KOPT-K1 (cell line): Measurements from ENCODE around the gene SNX19.

ENCODE experiments used
- H3K27ac ChIP-seq: fragments of 200-600 bp; sonication (generic); 2 replicates; pipeline ENCODE4 v1.5.1; 2016; ENCODE audit warnings: antibody characterized with exemption, mild to moderate bottlenecking, low read depth, low read length; ENCODE audit not compliant: poor library complexity, severe bottlenecking
- H3K36me3 ChIP-seq: fragments of 200-600 bp; sonication (generic); 2 replicates; pipeline ENCODE4 v1.5.1; 2017; ENCODE audit warnings: antibody characterized with exemption, mild to moderate bottlenecking, low read length, moderate library complexity; ENCODE audit not compliant: insufficient read depth
- H3K9me3 ChIP-seq: fragments of 200-600 bp; sonication (generic); 2 replicates; pipeline ENCODE4 v1.5.1; 2017; ENCODE audit warnings: antibody characterized with exemption, low read length, mild to moderate bottlenecking; ENCODE audit not compliant: insufficient read depth, poor library complexity, severe bottlenecking

SNX19 gene

GRCh38 chr11:130848361-130849214, 67.7 kb downstream of the SNX19 start:
- Histone ChIP-seq H3K36me3 (no peaks in the 10 kb centered on the region), H3K27ac (no peak overlapping the region), H3K9me3 (no peaks in the 10 kb centered on the region)

- Histone ChIP-seq H3K27ac (no peak overlapping the region), H3K9me3 (no peaks in the 10 kb centered on the region), H3K36me3 (no peaks in the 10 kb centered on the region)
Measured at GRCh38 chr11:130847517-130847916, 68.8 kb downstream of the SNX19 start.

DNA sequence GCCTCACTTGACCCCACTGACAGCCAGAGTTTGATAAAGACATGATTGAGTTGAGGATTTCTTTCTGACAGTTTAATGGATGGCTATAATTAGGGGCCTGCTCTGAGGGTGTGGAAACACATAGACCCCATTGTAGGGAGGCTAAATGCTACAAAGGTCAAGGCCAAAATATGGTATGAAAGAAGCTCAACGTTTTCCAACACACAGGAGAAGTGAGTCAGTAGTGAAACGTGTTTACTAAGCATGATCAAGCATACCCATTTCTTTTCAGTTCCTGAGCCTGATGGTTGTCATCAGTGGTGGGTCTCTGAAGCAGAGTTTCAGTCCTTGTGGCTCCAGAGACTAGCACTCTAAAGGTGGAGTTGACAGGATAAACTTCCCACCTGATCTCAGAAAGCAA, 69.7 kb downstream of the SNX19 start:
- Histone ChIP-seq H3K9me3 (no peaks in the 10 kb centered on the region), H3K27ac (no peak overlapping the region), H3K36me3 (no peaks in the 10 kb centered on the region)

GRCh38 chr11:130842001-130842400, 74.3 kb downstream of the SNX19 start:
- no peak overlapping the region for H3K27ac ChIP-seq
- peaks cover 19% of the 10 kb centered on the region for H3K9me3 ChIP-seq
- no peaks in the 10 kb centered on the region for H3K36me3 ChIP-seq

GRCh38 chr11:130840679-130841078, 75.6 kb downstream of the SNX19 start:
- Histone ChIP-seq H3K27ac (no peak overlapping the region), H3K9me3 (peaks cover 24% of the 10 kb centered on the region), H3K36me3 (no peaks in the 10 kb centered on the region)

DNA sequence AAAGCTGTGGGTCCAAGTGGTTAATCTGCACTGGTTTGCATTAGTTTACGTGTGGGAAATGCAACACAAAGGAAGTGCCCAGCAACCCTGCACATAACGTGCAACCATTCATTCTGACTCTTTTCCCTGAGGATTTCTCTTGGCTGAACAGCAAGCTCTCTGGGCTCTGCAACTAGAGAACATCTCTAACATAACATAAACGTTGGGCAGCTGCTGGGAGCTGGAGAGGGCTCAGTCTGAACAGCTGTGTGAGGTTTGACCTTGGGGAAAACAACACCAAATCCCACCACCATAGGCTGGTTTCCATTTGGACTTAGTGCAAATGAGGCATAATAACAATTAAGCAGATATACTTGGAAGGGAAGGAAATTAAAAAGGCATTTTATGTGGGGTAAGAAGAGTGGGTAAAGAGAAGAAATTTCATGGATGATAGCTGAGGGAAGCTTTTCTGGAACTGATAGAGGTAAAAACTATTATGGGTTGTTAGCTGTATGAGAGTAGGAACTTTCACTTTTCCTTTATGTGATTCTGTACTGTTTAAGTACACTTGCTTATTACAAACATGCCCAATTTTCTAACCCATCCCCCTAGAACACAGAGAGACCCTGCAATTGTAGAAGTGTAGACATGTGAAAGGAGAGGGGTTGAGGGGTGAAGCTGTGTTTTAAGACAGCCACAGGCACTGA, 76.2 kb downstream of the SNX19 start:
- H3K27ac ChIP-seq = no peak overlapping the region
- H3K36me3 ChIP-seq = no peaks in the 10 kb centered on the region
- H3K9me3 ChIP-seq = peaks cover 24% of the 10 kb centered on the region

DNA sequence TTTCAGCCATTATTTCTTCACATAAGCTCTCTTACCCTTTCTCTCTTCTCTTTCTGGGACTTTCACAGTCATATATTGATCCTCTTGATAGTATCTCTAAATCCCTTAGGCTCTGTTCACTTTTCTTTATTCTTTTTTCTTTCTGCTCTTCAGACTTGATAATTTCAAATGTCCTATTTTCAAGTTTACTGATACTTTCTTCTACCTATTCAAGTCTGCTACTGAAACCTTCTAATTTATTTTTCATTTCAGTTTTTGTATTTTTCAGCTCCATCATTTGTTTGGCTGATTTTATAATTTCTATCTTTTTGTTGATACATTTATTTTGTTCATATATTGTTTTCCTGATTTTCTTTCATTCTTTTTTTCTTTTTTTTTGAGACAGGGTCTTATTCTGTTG, 79.1 kb downstream of the SNX19 start:
- Histone ChIP-seq H3K36me3 (no peaks in the 10 kb centered on the region), H3K9me3 (peaks cover 24% of the 10 kb centered on the region), H3K27ac (no peak overlapping the region)

GRCh38 chr11:130834886-130835285, 81.4 kb downstream of the SNX19 start:
- H3K36me3 ChIP-seq = no peaks in the 10 kb centered on the region
- no peak overlapping the region for H3K27ac ChIP-seq
- H3K9me3 ChIP-seq = peaks cover 24% of the 10 kb centered on the region

GRCh38 chr11:130832566-130833425, 83.5 kb downstream of the SNX19 start:
- H3K27ac ChIP-seq = no peak overlapping the region
- no peaks in the 10 kb centered on the region for H3K36me3 ChIP-seq
- H3K9me3 ChIP-seq = peaks cover 8% of the 10 kb centered on the region

DNA sequence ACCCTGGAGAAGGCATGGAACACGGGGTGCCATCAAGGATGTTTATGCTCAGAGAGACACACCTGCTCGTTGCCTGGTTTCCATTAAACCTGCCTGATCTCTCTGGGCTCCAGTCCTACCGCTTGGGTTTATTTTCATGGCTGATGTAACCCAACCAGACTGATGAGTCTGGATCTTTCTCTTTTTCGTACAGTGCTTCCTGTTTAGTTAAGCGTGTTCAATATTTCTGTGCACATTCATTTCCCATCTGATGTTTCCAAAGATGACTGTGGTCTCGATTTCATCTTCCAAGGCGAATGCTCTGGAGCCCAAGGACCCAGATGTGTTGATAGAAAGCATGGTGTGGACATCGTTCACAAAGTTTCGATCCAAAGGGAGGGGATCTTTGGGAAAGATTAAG, 84.3 kb downstream of the SNX19 start:
- Histone ChIP-seq H3K9me3 (peaks cover 5% of the 10 kb centered on the region), H3K36me3 (no peaks in the 10 kb centered on the region), H3K27ac (no peak overlapping the region)

- Histone ChIP-seq H3K36me3 (no peaks in the 10 kb centered on the region), H3K9me3 (peaks cover under 1% of the 10 kb centered on the region), H3K27ac (no peak overlapping the region)
Measured at GRCh38 chr11:130831506-130831905, 84.8 kb downstream of the SNX19 start.

DNA sequence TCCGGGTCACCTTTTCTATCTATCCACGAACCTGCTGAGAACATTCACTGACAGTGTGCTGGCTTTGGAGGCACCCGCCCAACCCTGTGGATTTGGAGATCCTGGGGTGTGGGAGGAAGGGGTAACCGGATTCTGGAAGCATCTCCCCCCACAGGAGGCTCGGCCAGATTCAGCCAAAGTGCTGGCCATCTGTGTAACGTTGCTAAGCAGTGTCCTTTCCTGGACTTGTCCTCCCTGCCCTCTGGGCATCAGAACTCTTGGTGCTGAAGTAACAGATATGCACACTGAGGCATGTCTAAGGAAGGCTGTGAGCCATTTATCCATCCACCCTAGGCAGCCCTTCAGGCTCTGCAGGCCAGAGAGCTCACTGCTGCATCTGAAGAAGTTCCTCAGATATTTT, 85.7 kb downstream of the SNX19 start:
- no peaks in the 10 kb centered on the region for H3K36me3 ChIP-seq
- H3K27ac ChIP-seq = no peak overlapping the region
- no peaks in the 10 kb centered on the region for H3K9me3 ChIP-seq

GRCh38 chr11:130829920-130830511, 86.3 kb downstream of the SNX19 start:
- Histone ChIP-seq H3K36me3 (no peaks in the 10 kb centered on the region), H3K27ac (no peak overlapping the region), H3K9me3 (no peaks in the 10 kb centered on the region)

DNA sequence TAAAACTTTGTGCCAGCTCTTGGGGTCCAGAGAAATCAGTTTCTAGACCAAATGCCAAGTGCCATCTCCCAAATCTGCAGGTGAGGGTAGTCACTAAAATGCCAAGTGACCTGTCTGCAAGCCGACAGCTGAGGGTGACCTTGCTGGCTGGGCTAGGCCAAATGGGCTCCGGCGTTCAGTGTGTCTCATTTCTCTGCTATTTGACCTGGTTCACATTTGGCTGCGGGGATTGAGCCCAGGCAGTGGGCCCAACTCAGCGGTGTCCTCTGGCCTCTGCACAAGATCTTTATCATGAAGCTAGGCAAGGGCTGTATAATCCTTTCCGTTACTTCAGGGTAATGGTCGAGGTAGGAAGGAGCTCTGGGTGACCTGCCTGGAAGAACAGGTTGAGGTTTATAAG, 87.5 kb downstream of the SNX19 start:
- Histone ChIP-seq H3K9me3 (no peaks in the 10 kb centered on the region), H3K27ac (no peak overlapping the region), H3K36me3 (no peaks in the 10 kb centered on the region)
